ENCODE results near the gene IL3RA. TPM values are rescaled to one million over a fixed set of nuclear protein-coding genes. Genes with fewer than 3 reads are reported as not detected.

The IL3RA gene
- total RNA-seq, 1 donor from 2014 or later, result 5.7 TPM

GRCh38 chrX:1385253-1386223, 49.0 kb downstream of the IL3RA start:
- no peak for DNase-seq

DNA sequence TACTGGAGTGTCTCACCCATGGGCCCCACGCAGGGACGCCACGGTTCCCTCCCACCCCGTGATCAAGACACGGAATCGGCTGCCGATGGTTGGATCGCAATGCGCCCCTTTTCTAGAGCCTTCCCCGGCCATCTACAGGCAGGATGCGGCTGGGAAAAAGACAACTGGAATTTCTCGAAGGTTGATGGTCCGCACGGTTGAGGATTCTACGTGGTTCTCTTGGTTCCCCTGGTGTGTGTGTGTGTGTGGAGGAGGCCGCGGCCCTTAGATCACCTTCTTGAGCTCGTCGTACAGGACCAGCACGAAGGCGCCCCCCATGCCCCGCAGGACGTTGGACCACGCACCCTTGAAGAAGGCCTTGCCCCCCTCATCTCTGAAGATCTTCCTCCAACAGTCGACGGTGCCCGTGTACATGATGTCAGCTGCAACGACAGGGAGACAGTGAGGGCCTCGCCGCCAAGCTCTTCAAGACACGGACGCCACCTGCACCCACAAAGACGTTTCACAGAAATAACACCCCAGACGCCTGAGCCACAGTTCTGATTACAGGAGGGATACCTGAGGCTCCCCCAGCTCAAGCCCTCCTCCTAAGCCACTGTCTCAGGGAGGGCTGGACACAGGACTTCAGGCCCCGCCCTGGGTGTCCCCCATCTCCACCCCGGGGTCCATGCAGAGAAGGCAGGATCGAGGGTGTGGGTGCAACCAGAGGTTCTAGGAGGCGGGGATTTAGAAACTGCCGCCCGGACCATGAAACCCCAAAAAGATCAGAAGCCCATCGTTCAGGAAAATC, 49.9 kb downstream of the IL3RA start:
- no peak for DNase-seq

DNA sequence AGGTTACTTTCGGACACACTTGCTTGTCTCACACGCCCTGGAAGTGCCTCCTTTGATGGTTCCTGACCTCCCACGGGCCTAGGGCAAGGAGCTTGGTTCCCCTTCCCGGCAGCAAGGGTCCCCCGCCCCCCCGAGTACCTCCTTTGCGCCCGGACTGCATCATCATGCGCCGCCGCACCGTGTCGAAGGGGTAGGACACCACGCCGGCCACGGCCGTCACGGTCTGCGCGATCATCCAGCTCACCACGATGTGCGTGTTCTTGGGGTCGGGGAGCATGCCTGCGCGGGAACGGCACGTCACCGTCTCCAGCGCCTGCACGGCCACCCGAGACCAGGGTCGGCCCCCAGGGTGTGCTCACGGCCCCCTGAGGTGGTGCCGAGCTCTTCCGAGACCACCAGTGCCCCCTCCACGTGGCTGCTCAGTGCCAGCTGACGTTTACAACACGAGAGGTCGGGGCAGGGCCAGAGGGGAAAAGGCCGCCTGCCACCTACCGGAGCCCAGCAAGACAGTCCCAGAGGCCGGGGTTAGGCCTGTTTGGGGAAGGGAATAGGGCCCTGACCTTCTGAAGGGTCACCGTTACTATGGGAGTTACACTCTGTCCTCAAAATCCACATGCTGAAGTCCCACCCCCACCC, 50.7 kb downstream of the IL3RA start:
- DNase-seq, result no peak

- DNase-seq, result no peak
These were observed 52.1 kb downstream of the IL3RA start for GRCh38 chrX:1388651-1389050.

- DNase-seq, result no peak
These were observed 52.8 kb downstream of the IL3RA start for GRCh38 chrX:1389181-1389992.

DNA sequence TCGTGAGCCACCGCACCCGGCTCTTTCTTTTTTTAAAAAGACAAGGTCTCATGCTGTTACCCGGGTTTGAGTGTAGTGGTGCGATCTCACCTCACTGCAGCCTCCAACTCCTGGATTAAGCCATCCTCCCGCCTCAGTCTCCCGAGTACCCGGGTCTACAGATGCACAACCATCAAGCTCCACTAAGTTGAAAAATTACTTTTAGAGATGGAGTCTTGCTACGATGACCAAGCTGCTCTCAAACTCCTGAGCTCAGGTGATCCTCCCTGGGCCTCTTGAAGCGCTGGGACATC, 53.4 kb downstream of the IL3RA start:
- no peak for DNase-seq

- DNase-seq, result no peak
These were observed 54.2 kb downstream of the IL3RA start for GRCh38 chrX:1390621-1391369.

DNA sequence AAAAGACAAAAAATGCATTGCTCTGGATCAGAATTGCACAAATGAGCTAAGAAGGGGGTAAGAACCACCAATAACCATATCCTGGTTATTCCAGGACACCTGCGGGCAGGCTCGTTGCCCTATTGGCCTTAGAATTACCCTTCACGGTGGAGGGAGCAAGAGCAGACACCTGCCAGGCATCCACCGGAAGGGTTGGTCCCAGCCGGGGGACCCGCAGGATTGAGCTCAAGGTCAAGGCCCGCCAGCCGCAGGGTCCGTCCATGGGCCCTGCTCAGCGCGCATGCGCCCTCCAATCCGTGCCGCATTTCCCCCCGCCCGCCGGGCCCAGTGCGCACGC, 54.8 kb downstream of the IL3RA start:
- DNase-seq, result no peak

GRCh38 chrX:1391707-1392375, 55.3 kb downstream of the IL3RA start, which contains the start of gene SLC25A6:
TSS of gene SLC25A6 (minus strand) at chrX:1392113. CDS start at chrX:1392009, 104 bp downstream.
- no peak for DNase-seq

- no peak for DNase-seq
These were observed 55.9 kb downstream of the IL3RA start for GRCh38 chrX:1392376-1393068.

- no peak for DNase-seq
These were observed 57.5 kb downstream of the IL3RA start for GRCh38 chrX:1393871-1394615.

- DNase-seq, result no peak
These were observed 58.3 kb downstream of the IL3RA start for GRCh38 chrX:1394731-1395501.

GRCh38 chrX:1395646-1396216, 59.1 kb downstream of the IL3RA start:
- no peak for DNase-seq

GRCh38 chrX:1397001-1397400, 60.4 kb downstream of the IL3RA start:
- no peak for DNase-seq

GRCh38 chrX:1397441-1398270, 61.1 kb downstream of the IL3RA start:
- DNase-seq, result no peak

- DNase-seq, result no peak
These were observed 62.1 kb downstream of the IL3RA start for GRCh38 chrX:1398431-1399340.
